ENCODE data around the gene NTF3.

GRCh38 chr12:5391653-5392052 lies 40.3 kb upstream of the NTF3 start:
- TF ChIP-seq CTCF (IDR thresholded peaks at IDR 0.05 in 4 of 5, conservative IDR thresholded peaks at IDR 0.05 in 1 of 5), result no peak
- no peak for TF ChIP-seq POLR2A (IDR thresholded peaks at IDR 0.05)

Data from gastrocnemius medialis (tissue), 4 donors.